B cell (primary cell): ENCODE measurements around the gene HLA-C. TPM values are rescaled to one million over a fixed set of nuclear protein-coding genes. Genes with fewer than 3 reads are reported as not detected.

Experiments used
- ATAC-seq: fragments of 200-7000 bp; cut with Tn5 transposase; one replicate; pipeline ENCODE4 v1.10.0; 2021; ENCODE audit warnings: low read depth, mild to moderate bottlenecking, moderate number of reproducible peaks, moderate library complexity
- CTCF ChIA-PET: fragments of 350-600 bp; sonication (Branson Sonifier 250); formaldehyde crosslinking; loops from one replicate; lab custom pipeline; 2021; ENCODE audit warnings: antibody characterized with exemption, inconsistent platforms; lab: Charles Lee
- POLR2A ChIA-PET: fragments of 350-600 bp; sonication (Branson Sonifier 250); formaldehyde crosslinking; loops from one replicate; lab custom pipeline; 2021; ENCODE audit warnings: antibody characterized with exemption; lab: Charles Lee
- DNase-seq: peaks from one replicate; pipeline ENCODE4 v3.0.0; 2013
- H2AFZ ChIP-seq: 2 replicates; pipeline ENCODE4 v1.6.1; 2012; ENCODE audit warnings: mild to moderate bottlenecking, low read depth, low read length; ENCODE audit not compliant: insufficient read depth, poor library complexity, severe bottlenecking
- H3K27ac ChIP-seq, 2 donors: 1 replicate in 1 of 2; 2 replicates in 1 of 2; pipeline ENCODE4 v1.5.1; 2012 to 2013; ENCODE audit warnings: low read length in 2 of 2, mild to moderate bottlenecking in 2 of 2, moderate library complexity in 1 of 2
- H3K27me3 ChIP-seq, 4 experiments: fragments of 200-600 bp in 1 of 4; sonication (generic) in 1 of 4; replicated peaks in 1 of 4; 1 replicate in 2 of 4; 2 replicates in 2 of 4; pipeline versions ENCODE4 v1.6.1 to v1.7.0; 2013 to 2016; ENCODE audit warnings: low read length in 3 of 4, mild to moderate bottlenecking in 2 of 4, mixed read lengths in 1 of 4, moderate library complexity in 1 of 4; ENCODE audit not compliant: insufficient read depth in 4 of 4, control insufficient read depth in 3 of 4; ENCODE audit errors: control extremely low read depth in 1 of 4
- H3K36me3 ChIP-seq, 2 experiments: replicated peaks in 1 of 2; 1 replicate in 1 of 2; 2 replicates in 1 of 2; pipeline versions ENCODE4 v1.6.1 to v1.7.1; 2013; ENCODE audit warnings: low read length in 1 of 2; ENCODE audit not compliant: insufficient read depth in 2 of 2, control insufficient read depth in 1 of 2; ENCODE audit errors: control extremely low read depth in 1 of 2, extremely low read depth in 1 of 2
- H3K4me1 ChIP-seq, 2 donors: fragments of 200-600 bp in 1 of 2; sonication (generic) in 1 of 2; 1 replicate in 1 of 2; 2 replicates in 1 of 2; pipeline versions ENCODE4 v1.5.1 to v1.6.1; 2013 to 2017; ENCODE audit warnings: low read length in 2 of 2; ENCODE audit not compliant: control insufficient read depth in 2 of 2, insufficient read depth in 2 of 2
- H3K4me2 ChIP-seq: replicated peaks from 2 replicates; pipeline ENCODE3; 2012; ENCODE audit warnings: mild to moderate bottlenecking, low read depth, low read length; ENCODE audit not compliant: poor library complexity, severe bottlenecking
- H3K4me3 ChIP-seq, 5 experiments: fragments of 200-600 bp in 1 of 5; sonication (generic) in 1 of 5; 1 replicate in 3 of 5; 2 replicates in 2 of 5; pipeline versions ENCODE4 v1.5.1 to v1.7.0; 2011 to 2016; ENCODE audit warnings: low read length in 4 of 5, mild to moderate bottlenecking in 4 of 5, low read depth in 2 of 5, control low read depth in 1 of 5, moderate library complexity in 1 of 5; ENCODE audit not compliant: insufficient read depth in 1 of 5; ENCODE audit errors: control extremely low read depth in 1 of 5, extremely low read depth in 1 of 5
- H3K79me2 ChIP-seq: fragments of 200-600 bp; sonication (generic); one replicate; pipeline ENCODE4 v1.6.0; 2016; ENCODE audit warnings: low read length; ENCODE audit not compliant: control insufficient read depth, insufficient read depth
- H3K9ac ChIP-seq: fragments of 200-600 bp; sonication (generic); 2 replicates; pipeline ENCODE4 v1.6.1; 2017; ENCODE audit warnings: mild to moderate bottlenecking, low read length, moderate library complexity
- H3K9me3 ChIP-seq, 3 donors: one replicate each; pipeline versions ENCODE4 v1.6.1 to v1.7.1; 2013; ENCODE audit warnings: low read length in 2 of 3; ENCODE audit not compliant: control insufficient read depth in 2 of 3, insufficient read depth in 1 of 3; ENCODE audit errors: control extremely low read depth in 1 of 3
- H4K20me1 ChIP-seq: 2 replicates; pipeline ENCODE4 v1.6.0; 2012; ENCODE audit warnings: mild to moderate bottlenecking, low read length; ENCODE audit not compliant: insufficient read depth, control insufficient read depth, poor library complexity, severe bottlenecking
- H3K27ac Mint-ChIP-seq: one replicate; pipeline ENCODE4 v1.8.0; 2021; ENCODE audit warnings: mixed read lengths
- H3K27me3 Mint-ChIP-seq: one replicate; pipeline ENCODE4 v1.8.0; 2021; ENCODE audit warnings: mixed read lengths
- H3K4me1 Mint-ChIP-seq: one replicate; pipeline ENCODE4 v1.8.0; 2021; ENCODE audit warnings: mixed read lengths
- H3K4me3 Mint-ChIP-seq: one replicate; pipeline ENCODE4 v1.8.0; 2021; ENCODE audit warnings: mixed read lengths
- H3K9me3 Mint-ChIP-seq: one replicate; pipeline ENCODE4 v1.8.0; 2022; ENCODE audit warnings: mixed read lengths; ENCODE audit not compliant: insufficient read depth
- CTCF ChIP-seq: fragments of 200-600 bp; IDR thresholded peaks from one replicate; pipeline ENCODE4 v1.8.0; 2022; ENCODE audit warnings: antibody characterized with exemption, mild to moderate bottlenecking
- EZH2 ChIP-seq: IDR thresholded peaks from 2 replicates; pipeline ENCODE4 v1.6.1; 2012; ENCODE audit warnings: borderline replicate concordance, low read depth, mild to moderate bottlenecking, moderate library complexity, low read length; ENCODE audit not compliant: insufficient read depth, poor library complexity, severe bottlenecking
- WGBS: methylation state at CpG from one replicate; pipeline ENCODE4 v1.1.5; 2013; ENCODE audit warnings: missing lambda C conversion rate; ENCODE audit not compliant: insufficient coverage; 5-methylcytosine and 5-hydroxymethylcytosine counted together
- intact Hi-C: fragments of 100-400 bp; cut with micrococcal nuclease; formaldehyde crosslinking; loops from one replicate; pipeline ENCODE4 v1.10.0; 2022
- polyA plus RNA-seq: library from polyadenylated mRNA; depleted of rRNA; stranded (reverse); fragments of >200 nt; gene quantifications from 2 replicates; pipeline ENCODE4 v1.2.3, GENCODE V29; 2012
- total RNA-seq, 2 donors: library from RNA; stranded (reverse); fragments of 120-200 nt in 1 of 2; gene quantifications; 1 replicate in 1 of 2; 2 replicates in 1 of 2; pipeline versions ENCODE4 v1.2.3 to v1.2.4, GENCODE V29; 2013 to 2022

Gene HLA-C
- total and polyA plus RNA-seq, 2 donors (not counting 1 experiment from before 2014, with no cell fraction given), result 998 to 1,983 TPM

- Histone ChIP-seq H3K9me3 (no peaks in the 10 kb centered on the region), H4K20me1 (no peaks in the 10 kb centered on the region), H3K4me2 (no peak overlapping the region), H3K27me3 (peaks cover 0 to 2% (median 0%) of the 10 kb centered on the region in 4 experiments), H3K79me2 (no peaks in the 10 kb centered on the region), H3K27ac (no peak overlapping the region), H3K36me3 (no peaks in the 10 kb centered on the region), H3K4me1 (peaks cover 0 to 5% of the 10 kb centered on the region in 2 donors), H2AFZ (no peak overlapping the region), H3K9ac (no peak overlapping the region), H3K4me3 (no peak overlapping the region)
- TF ChIP-seq CTCF, result no peak
- no peak for TF ChIP-seq EZH2
- ATAC-seq, result no peak
- intact Hi-C loops, result no loop called here
- peaks cover 9% of the 10 kb centered on the region for H3K27me3 Mint-ChIP-seq
- DNase-seq, result no peak
- no peak overlapping the region for H3K27ac Mint-ChIP-seq
- 85% methylated on average over 6 of the region's 6 CpGs for WGBS
- ChIA-PET POLR2A (no interaction called here), CTCF (interaction anchor here (0.7 kb wide), 1 partner anchor 18 kb away, joined by 3 read pairs; no protein-coding TSS in a partner anchor)
- peaks cover 4% of the 10 kb centered on the region for H3K4me1 Mint-ChIP-seq
- H3K4me3 Mint-ChIP-seq, result no peak overlapping the region
- no peaks in the 10 kb centered on the region for H3K9me3 Mint-ChIP-seq
Observed at GRCh38 chr6:31228476-31228875, 43.4 kb downstream of the HLA-C start.

GRCh38 chr6:31227143-31227542 lies 44.7 kb downstream of the HLA-C start:
- 91% methylated on average over 6 of the region's 7 CpGs for WGBS
- Mint-ChIP-seq H3K4me3 (no peak overlapping the region), H3K27ac (no peak overlapping the region), H3K27me3 (peaks cover 9% of the 10 kb centered on the region), H3K9me3 (no peaks in the 10 kb centered on the region), H3K4me1 (peaks cover 4% of the 10 kb centered on the region)
- no peak for ATAC-seq
- Histone ChIP-seq H2AFZ (no peak overlapping the region), H4K20me1 (no peaks in the 10 kb centered on the region), H3K4me1 (peaks cover 0 to 5% of the 10 kb centered on the region in 2 donors), H3K36me3 (no peaks in the 10 kb centered on the region), H3K4me2 (no peak overlapping the region), H3K27ac (no peak overlapping the region), H3K9ac (no peak overlapping the region), H3K79me2 (no peaks in the 10 kb centered on the region), H3K9me3 (no peaks in the 10 kb centered on the region), H3K4me3 (no peak overlapping the region), H3K27me3 (peaks cover 0 to 2% (median 0%) of the 10 kb centered on the region in 4 experiments)
- TF ChIP-seq EZH2 (no peak), CTCF (no peak)
- no peak for DNase-seq
- CTCF ChIA-PET, result interaction anchor here (1.0 kb wide), 1 partner anchor 11 kb away, joined by 3 read pairs; no protein-coding TSS in a partner anchor
- intact Hi-C loops, result no loop called here
- POLR2A ChIA-PET, result interaction anchor here (0.6 kb wide), 1 partner anchor 24 kb away, joined by 3 read pairs; no protein-coding TSS in a partner anchor
